Effector memory CD8-positive, alpha-beta T cell (primary cell): Measurements from ENCODE around the gene FTO.

Experiments used
- ATAC-seq: fragments of 150-1000 bp; cut with Tn5 transposase; replicated peaks from 2 replicates; pipeline ENCODE4 v1.10.0; 2021; ENCODE audit warnings: mild to moderate bottlenecking, moderate library complexity
- DNase-seq, 3 experiments: peaks; one replicate each; pipeline ENCODE4 v3.0.0; 2021
- H3K27ac Mint-ChIP-seq, 2 donors: one replicate each; pipeline ENCODE4 v1.8.0; 2022; ENCODE audit warnings: mild to moderate bottlenecking in 2 of 2, mixed read lengths in 2 of 2, moderate library complexity in 2 of 2
- H3K27me3 Mint-ChIP-seq, 2 donors: one replicate each; pipeline ENCODE4 v1.8.0; 2022; ENCODE audit warnings: mixed read lengths in 2 of 2
- H3K36me3 Mint-ChIP-seq: one replicate; pipeline ENCODE4 v1.8.0; 2022; ENCODE audit warnings: mild to moderate bottlenecking, moderate library complexity, mixed read lengths; ENCODE audit not compliant: insufficient read depth
- H3K4me1 Mint-ChIP-seq, 2 donors: one replicate each; pipeline ENCODE4 v1.8.0; 2022; ENCODE audit warnings: low read depth in 2 of 2, mixed read lengths in 2 of 2
- H3K4me3 Mint-ChIP-seq, 2 donors: one replicate each; pipeline ENCODE4 v1.8.0; 2022; ENCODE audit warnings: mild to moderate bottlenecking in 2 of 2, mixed read lengths in 2 of 2, moderate library complexity in 2 of 2
- H3K9me3 Mint-ChIP-seq, 2 donors: one replicate each; pipeline ENCODE4 v1.8.0; 2022; ENCODE audit warnings: mixed read lengths in 2 of 2

FTO gene

DNA sequence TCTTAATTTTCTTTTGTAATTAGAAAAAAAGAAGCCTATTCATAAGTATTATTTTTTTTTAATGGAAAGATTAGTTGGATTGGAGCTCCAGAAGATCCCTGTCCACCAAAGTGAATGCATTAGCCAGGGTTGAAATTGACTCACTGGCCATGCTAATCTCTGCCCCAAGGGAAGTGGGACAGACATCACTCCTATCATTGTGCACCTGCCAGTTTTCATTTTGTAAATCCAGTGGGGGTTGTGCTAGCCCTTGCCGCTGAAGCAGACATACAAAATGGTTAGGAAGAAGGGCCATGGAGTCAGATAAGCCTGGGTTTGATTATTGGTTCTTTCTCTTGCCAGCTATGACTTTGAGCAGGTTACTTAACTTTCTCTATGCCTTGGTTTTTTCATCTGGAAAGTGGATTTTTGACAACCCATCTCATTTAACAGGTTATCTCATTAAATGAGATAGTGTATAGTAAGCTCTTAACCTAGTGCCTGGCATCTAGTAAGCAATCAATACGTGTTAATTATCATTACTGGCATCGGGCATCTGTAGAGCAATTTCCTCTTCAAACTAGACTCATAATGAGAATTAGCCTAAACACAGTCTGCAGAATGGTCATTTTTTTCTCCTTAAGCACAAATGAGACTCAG lies 365.8 kb downstream of the FTO start:
- H3K27me3 Mint-ChIP-seq, result no peaks in the 10 kb centered on the region
- no peak overlapping the region for H3K4me3 Mint-ChIP-seq
- no peak overlapping the region for H3K27ac Mint-ChIP-seq
- no peaks in the 10 kb centered on the region for H3K36me3 Mint-ChIP-seq
- DNase-seq, result no peak
- H3K9me3 Mint-ChIP-seq, result no peaks in the 10 kb centered on the region
- ATAC-seq, result no peak
- peaks cover 0 to 2% of the 10 kb centered on the region in 2 donors for H3K4me1 Mint-ChIP-seq

DNA sequence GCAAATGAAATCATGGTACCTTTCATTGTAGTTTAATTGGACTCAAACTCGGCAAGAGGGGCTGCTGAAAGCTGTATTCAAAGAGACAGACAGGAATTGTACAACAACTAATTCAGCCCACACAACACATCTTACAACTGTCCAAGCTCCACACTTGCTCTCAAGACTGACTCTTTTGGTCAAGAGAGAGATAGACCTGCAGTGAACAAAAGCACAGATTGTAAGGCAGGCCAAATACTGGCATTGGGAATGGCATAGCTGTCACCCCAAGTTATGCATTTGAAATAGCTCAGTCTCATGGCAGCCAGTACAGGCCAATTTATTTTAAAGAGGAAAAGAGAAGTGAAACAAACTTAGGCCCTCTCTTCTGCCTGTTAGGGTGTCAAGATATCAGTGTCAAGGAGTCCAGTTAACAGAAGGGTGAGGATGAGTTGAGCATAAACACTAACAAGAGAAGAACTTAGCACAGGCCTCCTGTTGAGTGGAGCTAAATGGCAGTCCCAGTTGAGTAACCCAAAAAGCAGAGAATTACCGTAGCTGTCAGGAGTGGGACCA lies 366.9 kb downstream of the FTO start:
- Mint-ChIP-seq H3K4me3 (no peak overlapping the region), H3K27me3 (no peaks in the 10 kb centered on the region), H3K9me3 (no peaks in the 10 kb centered on the region), H3K36me3 (no peaks in the 10 kb centered on the region), H3K4me1 (peaks cover 0 to 2% of the 10 kb centered on the region in 2 donors), H3K27ac (no peak overlapping the region)
- no peak for DNase-seq
- no peak for ATAC-seq

DNA sequence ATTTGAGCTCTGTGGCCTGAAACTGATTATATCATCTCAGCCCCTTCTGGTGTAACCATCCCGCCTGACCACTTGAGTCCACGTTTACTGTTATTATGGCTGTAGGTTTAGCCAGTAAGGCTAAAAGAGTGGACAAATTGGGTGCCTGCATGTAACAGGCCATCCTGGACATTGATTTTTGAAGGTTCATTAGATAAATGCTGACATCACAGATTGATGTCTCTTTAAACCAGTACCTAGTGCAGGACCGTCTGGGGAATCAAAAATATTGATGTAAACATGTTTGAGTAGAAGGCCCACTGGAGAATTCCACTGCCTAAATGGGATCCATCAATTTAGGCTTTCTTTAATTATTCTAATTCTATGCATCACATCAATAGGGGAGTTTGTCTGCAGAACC lies 367.6 kb downstream of the FTO start:
- Mint-ChIP-seq H3K27me3 (no peaks in the 10 kb centered on the region), H3K4me3 (no peak overlapping the region), H3K4me1 (peaks cover 0 to 2% of the 10 kb centered on the region in 2 donors), H3K9me3 (no peaks in the 10 kb centered on the region), H3K27ac (no peak overlapping the region), H3K36me3 (no peaks in the 10 kb centered on the region)
- ATAC-seq, result no peak
- no peak for DNase-seq

DNA sequence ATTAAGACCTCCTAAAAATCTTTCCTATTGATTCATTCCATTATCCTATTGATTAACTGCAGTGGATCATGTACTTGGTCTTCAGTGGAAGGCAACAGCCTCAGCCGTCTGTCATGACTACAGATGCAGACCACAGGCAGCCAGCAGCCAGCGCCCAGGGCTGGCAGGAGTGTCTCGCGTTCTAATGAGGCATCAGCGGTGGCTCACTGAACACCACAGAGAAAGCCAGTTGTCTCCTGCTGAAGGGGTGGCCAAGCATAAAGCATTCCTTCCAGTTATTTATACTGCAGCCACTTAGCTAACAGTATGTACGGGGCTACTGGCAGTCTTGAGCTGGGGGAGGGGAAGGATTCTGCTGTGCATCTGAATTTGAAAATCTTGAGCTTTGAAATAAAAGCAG lies 368.3 kb downstream of the FTO start:
- no peak overlapping the region for H3K27ac Mint-ChIP-seq
- no peaks in the 10 kb centered on the region for H3K27me3 Mint-ChIP-seq
- H3K4me1 Mint-ChIP-seq, result peaks cover 0 to 2% of the 10 kb centered on the region in 2 donors
- ATAC-seq (no peak), DNase-seq (no peak)
- H3K9me3 Mint-ChIP-seq, result no peaks in the 10 kb centered on the region
- H3K36me3 Mint-ChIP-seq, result no peaks in the 10 kb centered on the region
- no peak overlapping the region for H3K4me3 Mint-ChIP-seq

GRCh38 chr16:54073356-54073755 lies 369.4 kb downstream of the FTO start:
- no peak overlapping the region for H3K27ac Mint-ChIP-seq
- peaks cover 0 to 4% of the 10 kb centered on the region in 2 donors for H3K4me1 Mint-ChIP-seq
- H3K36me3 Mint-ChIP-seq, result no peaks in the 10 kb centered on the region
- H3K27me3 Mint-ChIP-seq, result no peaks in the 10 kb centered on the region
- DNase-seq, result no peak
- no peak overlapping the region for H3K4me3 Mint-ChIP-seq
- ATAC-seq, result no peak
- no peaks in the 10 kb centered on the region for H3K9me3 Mint-ChIP-seq

DNA sequence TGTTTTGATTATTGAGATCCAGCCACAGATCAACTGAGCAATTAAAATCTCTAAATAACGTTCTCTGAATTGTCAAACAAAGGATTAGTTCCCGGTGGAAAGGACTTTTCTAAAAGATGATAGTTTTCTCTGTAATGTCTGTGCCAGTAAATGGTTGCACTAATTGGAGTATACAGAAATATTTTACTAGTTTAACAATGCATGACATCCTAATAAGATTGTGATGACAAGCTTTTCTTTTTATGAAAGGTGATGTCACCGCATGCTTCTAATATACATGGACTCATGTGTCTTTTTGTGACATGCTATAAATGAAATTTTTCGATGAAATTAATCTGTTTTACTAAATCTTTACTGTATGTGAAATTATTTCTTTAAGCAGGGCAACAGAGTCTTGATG lies 371.5 kb downstream of the FTO start:
- no peaks in the 10 kb centered on the region for H3K27me3 Mint-ChIP-seq
- ATAC-seq, result no peak
- no peak overlapping the region for H3K27ac Mint-ChIP-seq

GRCh38 chr16:54076006-54076504 lies 372.1 kb downstream of the FTO start:
- no peaks in the 10 kb centered on the region for H3K36me3 Mint-ChIP-seq
- no peak for DNase-seq
- no peaks in the 10 kb centered on the region for H3K9me3 Mint-ChIP-seq
- H3K4me1 Mint-ChIP-seq, result peaks cover 0 to 4% of the 10 kb centered on the region in 2 donors
- H3K27ac Mint-ChIP-seq, result no peak overlapping the region
- ATAC-seq, result no peak
- no peak overlapping the region for H3K4me3 Mint-ChIP-seq
- no peaks in the 10 kb centered on the region for H3K27me3 Mint-ChIP-seq

More for the DNA sequence above, 371.5 kb downstream of the FTO start:
- Mint-ChIP-seq H3K4me1 (peaks cover 0 to 4% of the 10 kb centered on the region in 2 donors), H3K36me3 (no peaks in the 10 kb centered on the region), H3K4me3 (no peak overlapping the region), H3K9me3 (no peaks in the 10 kb centered on the region)
- DNase-seq, result no peak

DNA sequence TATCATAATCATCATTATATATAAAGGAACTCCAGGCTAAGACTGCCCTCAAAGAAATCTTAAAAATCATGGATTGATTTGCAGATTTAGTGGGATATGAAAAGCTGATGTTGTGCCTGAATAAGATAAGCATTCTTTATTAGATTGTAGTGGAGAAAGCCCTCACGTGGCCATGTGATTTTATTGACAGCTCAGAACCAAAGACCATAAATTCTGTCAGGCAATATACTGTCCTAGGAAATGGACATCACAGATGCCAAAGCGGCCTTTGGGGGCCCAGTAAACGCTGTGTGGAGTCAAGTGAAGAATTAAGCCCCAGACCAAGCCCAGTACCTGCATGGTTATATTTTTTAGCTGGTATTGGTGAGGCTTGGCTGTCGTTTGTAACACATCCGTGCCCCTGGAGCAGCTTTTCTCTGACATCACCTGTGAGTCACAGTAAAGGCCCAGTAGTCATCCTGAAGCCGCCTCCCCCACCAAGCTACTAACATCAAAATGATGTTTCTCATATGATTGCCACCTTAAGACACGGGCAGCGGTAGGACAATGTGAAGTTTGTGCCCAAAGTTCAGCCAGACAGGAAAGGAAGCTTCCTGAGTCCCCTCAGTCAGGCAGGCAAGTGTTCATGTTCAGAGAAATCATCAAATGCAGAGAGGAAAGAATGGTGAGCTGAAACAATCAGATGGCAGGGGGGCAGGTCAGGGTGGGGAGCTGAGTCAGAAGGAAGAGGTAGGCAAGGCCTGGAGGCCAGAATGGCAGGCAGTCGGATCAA lies 373.3 kb downstream of the FTO start:
- no peak for ATAC-seq
- DNase-seq, result no peak
- H3K4me1 Mint-ChIP-seq, result peaks cover 0 to 4% of the 10 kb centered on the region in 2 donors
- no peak overlapping the region for H3K27ac Mint-ChIP-seq
- H3K4me3 Mint-ChIP-seq, result no peak overlapping the region
- H3K36me3 Mint-ChIP-seq, result no peaks in the 10 kb centered on the region
- no peaks in the 10 kb centered on the region for H3K27me3 Mint-ChIP-seq
- no peaks in the 10 kb centered on the region for H3K9me3 Mint-ChIP-seq

GRCh38 chr16:54080524-54081008 lies 376.6 kb downstream of the FTO start:
- peaks cover 0 to 2% of the 10 kb centered on the region in 2 donors for H3K4me1 Mint-ChIP-seq
- ATAC-seq (no peak), DNase-seq (no peak)
- no peak overlapping the region for H3K27ac Mint-ChIP-seq
- H3K9me3 Mint-ChIP-seq, result no peaks in the 10 kb centered on the region
- no peak overlapping the region for H3K4me3 Mint-ChIP-seq
- H3K36me3 Mint-ChIP-seq, result no peaks in the 10 kb centered on the region
- no peaks in the 10 kb centered on the region for H3K27me3 Mint-ChIP-seq

DNA sequence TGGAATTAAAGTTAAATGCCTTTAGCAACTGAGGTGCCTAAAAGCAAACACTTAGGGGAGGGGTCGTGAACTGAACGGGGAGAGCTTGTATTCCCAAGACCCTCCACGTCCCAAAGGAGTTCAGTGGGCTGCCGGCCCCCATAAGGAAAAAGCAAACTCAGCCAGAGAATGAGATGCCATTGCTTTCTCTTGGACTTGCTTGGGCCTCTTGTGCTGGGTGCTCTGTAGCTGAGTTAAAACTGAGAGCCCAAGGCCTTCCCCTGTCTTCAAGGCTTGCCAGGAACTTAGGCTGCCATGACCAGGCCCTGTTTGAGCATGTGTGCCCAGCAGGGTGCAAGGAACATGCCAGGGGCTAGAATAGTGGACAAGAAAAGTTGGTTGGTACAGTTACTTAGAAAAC lies 382.8 kb downstream of the FTO start:
- Mint-ChIP-seq H3K4me3 (no peak overlapping the region), H3K4me1 (no peaks in the 10 kb centered on the region), H3K9me3 (no peaks in the 10 kb centered on the region), H3K36me3 (no peaks in the 10 kb centered on the region), H3K27ac (no peak overlapping the region), H3K27me3 (no peaks in the 10 kb centered on the region)
- ATAC-seq (no peak), DNase-seq (no peak)

- DNase-seq (no peak), ATAC-seq (no peak)
- Mint-ChIP-seq H3K9me3 (no peaks in the 10 kb centered on the region), H3K27me3 (no peaks in the 10 kb centered on the region), H3K36me3 (no peaks in the 10 kb centered on the region), H3K4me3 (no peak overlapping the region), H3K4me1 (peaks cover 0 to 6% of the 10 kb centered on the region in 2 donors), H3K27ac (no peak overlapping the region)
Measured at GRCh38 chr16:54090602-54091001, 386.6 kb downstream of the FTO start.

DNA sequence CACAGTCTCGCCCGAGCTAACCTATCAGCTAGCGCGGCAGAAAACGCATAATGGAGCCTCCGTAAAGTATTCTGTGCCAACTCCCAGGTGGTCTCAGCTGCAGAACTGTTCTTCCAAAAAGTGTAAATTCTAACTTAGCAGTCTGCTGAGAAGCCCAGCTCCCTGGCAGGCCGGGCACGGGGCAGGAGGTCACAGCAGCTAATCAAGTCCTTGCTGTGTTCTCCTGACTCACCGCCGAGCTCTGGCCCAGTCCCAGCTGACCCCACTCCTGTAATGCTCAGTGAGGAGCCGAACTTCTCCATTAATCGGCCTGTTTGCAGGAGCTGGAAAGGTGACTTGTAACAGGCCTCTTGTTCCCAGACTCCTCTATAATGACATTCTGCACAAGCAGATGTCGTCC lies 389.3 kb downstream of the FTO start:
- H3K27ac Mint-ChIP-seq, result no peak overlapping the region
- H3K27me3 Mint-ChIP-seq, result no peaks in the 10 kb centered on the region

DNA sequence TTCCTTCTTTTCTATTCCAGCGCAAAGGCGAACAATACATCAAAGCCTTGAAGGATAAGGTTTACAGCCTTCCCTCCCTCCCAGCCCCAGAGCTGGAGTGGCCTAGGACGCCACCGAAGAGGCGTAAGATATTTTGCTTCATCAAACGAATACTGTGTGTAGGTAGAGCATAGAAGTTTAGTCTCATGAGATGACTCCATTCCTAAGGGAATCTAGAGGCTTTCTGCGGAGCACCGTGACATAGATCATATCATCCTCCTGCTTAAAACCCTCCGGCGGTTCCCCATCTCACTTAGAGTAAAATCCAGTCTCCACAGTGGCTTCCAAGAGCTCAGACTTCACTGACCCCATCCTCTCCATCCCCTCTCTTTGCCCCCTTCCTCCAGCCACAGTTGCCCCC lies 390.7 kb downstream of the FTO start:
- H3K27me3 Mint-ChIP-seq, result no peaks in the 10 kb centered on the region
- ATAC-seq (no peak), DNase-seq (no peak)
- no peaks in the 10 kb centered on the region for H3K9me3 Mint-ChIP-seq
- H3K36me3 Mint-ChIP-seq, result no peaks in the 10 kb centered on the region
- no peak overlapping the region for H3K4me3 Mint-ChIP-seq
- H3K4me1 Mint-ChIP-seq, result peaks cover 0 to 6% of the 10 kb centered on the region in 2 donors
- no peak overlapping the region for H3K27ac Mint-ChIP-seq

More for the DNA sequence above, 389.3 kb downstream of the FTO start:
- H3K4me3 Mint-ChIP-seq, result no peak overlapping the region
- ATAC-seq (no peak), DNase-seq (no peak)
- H3K36me3 Mint-ChIP-seq, result no peaks in the 10 kb centered on the region
- peaks cover 0 to 6% of the 10 kb centered on the region in 2 donors for H3K4me1 Mint-ChIP-seq
- no peaks in the 10 kb centered on the region for H3K9me3 Mint-ChIP-seq

GRCh38 chr16:54096607-54097006 lies 392.7 kb downstream of the FTO start:
- Mint-ChIP-seq H3K36me3 (no peaks in the 10 kb centered on the region), H3K4me1 (peaks cover 0 to 6% of the 10 kb centered on the region in 2 donors), H3K27me3 (no peaks in the 10 kb centered on the region), H3K4me3 (no peak overlapping the region), H3K27ac (no peak overlapping the region), H3K9me3 (no peaks in the 10 kb centered on the region)
- ATAC-seq (no peak), DNase-seq (no peak)
